Measurements from ENCODE around the gene CRYBG1. TPM values are rescaled to one million over a fixed set of nuclear protein-coding genes. Genes with fewer than 3 reads are reported as not detected.
"Not testable (repeated sequence)": the region's sequence is repeated elsewhere in the genome, so short reads cannot be mapped to it uniquely, and the experiment has no call there.

CRYBG1 gene
- total RNA-seq, 1 donor from 2014 or later: 33.6 TPM

- Mint-ChIP-seq H3K4me3 (no peak overlapping the region), H3K27ac (no peak overlapping the region), H3K36me3 (ENCODE audit: low read depth) (peaks cover 62% of the 10 kb centered on the region), H3K27me3 (no peaks in the 10 kb centered on the region), H3K4me1 (no peaks in the 10 kb centered on the region), H3K9me3 (no peaks in the 10 kb centered on the region)
- no peak for ATAC-seq (ENCODE audit: low read depth)
- intact Hi-C loops (cut with micrococcal nuclease): no loop called here
- ChIA-PET CTCF (interaction anchor here (1.2 kb wide), 1 partner anchor 400 kb away, joined by 3 read pairs; no protein-coding TSS in a partner anchor), POLR2A (no interaction called here)
- no peak for DNase-seq
- TF ChIP-seq CTCF (IDR thresholded peaks at IDR 0.05): no peak
Observed at GRCh38 chr6:106579281-106579680, 218.8 kb downstream of the CRYBG1 start.

GRCh38 chr6:106581468-106581867, 221.0 kb downstream of the CRYBG1 start:
- no peaks in the 10 kb centered on the region for H3K27me3 Mint-ChIP-seq
- intact Hi-C loops (cut with micrococcal nuclease): no loop called here
- H3K4me1 Mint-ChIP-seq: no peaks in the 10 kb centered on the region
- ChIA-PET POLR2A (no interaction called here), CTCF (interaction anchor here (1.1 kb wide), 1 partner anchor 15 kb away, joined by 4 read pairs; no protein-coding TSS in a partner anchor)
- H3K36me3 Mint-ChIP-seq (ENCODE audit: low read depth): peaks cover 63% of the 10 kb centered on the region
- H3K9me3 Mint-ChIP-seq: no peaks in the 10 kb centered on the region
- ATAC-seq (ENCODE audit: low read depth) (no peak), DNase-seq (no peak)
- H3K27ac Mint-ChIP-seq: no peak overlapping the region
- H3K4me3 Mint-ChIP-seq: no peak overlapping the region
- TF ChIP-seq CTCF (IDR thresholded peaks at IDR 0.05): no peak

GRCh38 chr6:106586815-106587415, 226.4 kb downstream of the CRYBG1 start:
- H3K27me3 Mint-ChIP-seq: no peaks in the 10 kb centered on the region
- H3K27ac Mint-ChIP-seq: no peak overlapping the region
- no peaks in the 10 kb centered on the region for H3K9me3 Mint-ChIP-seq
- ChIA-PET CTCF (no interaction called here), POLR2A (no interaction called here)
- H3K36me3 Mint-ChIP-seq (ENCODE audit: low read depth): peaks cover 67% of the 10 kb centered on the region
- no peak for TF ChIP-seq CTCF (IDR thresholded peaks at IDR 0.05)
- H3K4me3 Mint-ChIP-seq: no peak overlapping the region
- ATAC-seq (ENCODE audit: low read depth) (no peak), DNase-seq (no peak)
- peaks cover 4% of the 10 kb centered on the region for H3K4me1 Mint-ChIP-seq
- intact Hi-C loops (cut with micrococcal nuclease): no loop called here

GRCh38 chr6:106588937-106589336, 228.4 kb downstream of the CRYBG1 start:
- ATAC-seq (ENCODE audit: low read depth); POLR2A ChIA-PET; DNase-seq; H3K27me3 Mint-ChIP-seq; intact Hi-C loops (cut with micrococcal nuclease); H3K27ac Mint-ChIP-seq; H3K9me3 Mint-ChIP-seq; H3K4me3 Mint-ChIP-seq; H3K4me1 Mint-ChIP-seq: not testable (repeated sequence)
- CTCF ChIA-PET: interaction anchor here (1.0 kb wide), 1 partner anchor 390 kb away, joined by 3 read pairs; no protein-coding TSS in a partner anchor
- peaks cover 53% of the 10 kb centered on the region for H3K36me3 Mint-ChIP-seq (ENCODE audit: low read depth)

- H3K27me3 Mint-ChIP-seq: no peaks in the 10 kb centered on the region
- DNase-seq (no peak), ATAC-seq (ENCODE audit: low read depth) (no peak)
- POLR2A ChIA-PET: no interaction called here
- H3K4me1 Mint-ChIP-seq: peaks cover 4% of the 10 kb centered on the region
- CTCF ChIA-PET: no interaction called here
- H3K27ac Mint-ChIP-seq: no peak overlapping the region
- no peaks in the 10 kb centered on the region for H3K9me3 Mint-ChIP-seq
- peaks cover 43% of the 10 kb centered on the region for H3K36me3 Mint-ChIP-seq (ENCODE audit: low read depth)
- intact Hi-C loops (cut with micrococcal nuclease): no loop called here
- no peak for TF ChIP-seq CTCF (IDR thresholded peaks at IDR 0.05)
- H3K4me3 Mint-ChIP-seq: no peak overlapping the region
Observed at GRCh38 chr6:106591111-106591825, 230.8 kb downstream of the CRYBG1 start.
